GM21528 (cell line): ENCODE data around the gene SPTY2D1.
"Not testable (repeated sequence)": the region's sequence is repeated elsewhere in the genome, so short reads cannot be mapped to it uniquely, and the experiment has no call there.

ENCODE experiments used
- ATAC-seq: cut with Tn5 transposase; IDR thresholded peaks from one replicate; pipeline ENCODE4 v1.9.1; 2021; ENCODE audit warnings: mild to moderate bottlenecking, moderate library complexity; ENCODE audit not compliant: unreplicated experiment, low FRiP score

SPTY2D1 gene

DNA sequence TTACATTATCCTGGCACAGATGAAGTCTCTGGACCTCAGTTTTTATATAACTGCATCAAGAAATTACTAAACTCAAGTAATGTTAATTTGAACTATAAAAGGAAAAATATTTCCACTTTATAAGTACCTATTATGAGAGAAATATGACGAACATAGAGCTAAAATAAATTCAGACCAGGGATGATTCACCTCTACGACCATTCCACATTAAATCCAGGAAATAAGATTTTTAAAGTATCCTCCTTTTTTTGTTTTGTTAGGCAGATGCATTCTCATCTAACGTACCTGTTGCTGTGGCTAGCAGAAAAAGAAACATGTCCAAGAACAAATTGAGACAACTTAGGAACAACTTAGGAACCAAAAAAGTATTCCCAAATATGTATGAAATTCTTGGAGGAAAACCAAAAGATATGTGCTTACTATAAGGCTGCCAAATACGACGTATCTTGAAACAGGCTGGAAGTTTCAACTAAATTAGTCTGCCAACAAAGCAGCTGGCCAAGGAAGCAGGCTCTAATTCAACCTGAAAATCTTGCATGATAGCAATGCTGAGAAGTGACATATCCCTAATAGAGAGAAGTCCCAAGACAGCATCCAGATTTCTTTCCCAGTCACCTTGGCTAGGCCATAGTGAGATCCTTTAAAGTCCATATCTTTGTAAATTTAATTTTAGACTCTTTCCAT is 15.7 kb downstream of the SPTY2D1 start:
- ATAC-seq, result no peak

DNA sequence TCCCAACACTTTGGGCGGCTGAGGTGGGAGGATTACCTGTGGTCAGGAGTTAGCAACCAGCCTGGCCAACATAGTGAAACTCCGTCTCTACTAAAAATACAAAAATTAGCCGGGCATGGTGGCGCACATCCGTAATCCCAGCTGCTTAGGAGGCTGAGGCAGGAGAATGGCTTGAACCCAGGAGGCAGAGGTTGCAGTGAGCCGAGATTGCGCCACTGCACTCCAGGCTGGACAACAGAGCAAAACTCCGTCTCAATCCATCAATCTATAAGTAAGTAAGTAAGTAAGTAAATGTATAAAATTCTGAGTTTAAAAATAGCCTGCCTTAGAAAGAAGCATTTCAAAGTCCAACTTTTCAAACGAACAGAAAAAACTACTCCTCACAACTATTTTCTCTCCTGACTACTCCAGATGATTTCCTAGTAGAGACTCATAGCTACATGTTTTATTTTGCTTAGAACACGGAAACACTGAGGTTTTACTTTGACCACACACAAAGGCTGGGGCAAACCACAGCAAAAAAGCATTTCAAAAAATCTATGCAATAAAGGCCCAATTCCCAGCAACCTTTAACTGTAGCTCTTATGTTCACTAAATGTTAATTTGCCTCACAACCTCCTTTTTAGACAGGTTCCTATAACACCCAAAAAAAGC is 16.3 kb downstream of the SPTY2D1 start:
- no peak for ATAC-seq

GRCh38 chr11:18615628-18616392 is 18.3 kb downstream of the SPTY2D1 start:
- ATAC-seq, result peak; percentile 94

- no peak for ATAC-seq
Observed at GRCh38 chr11:18614667-18615066, 19.5 kb downstream of the SPTY2D1 start.

DNA sequence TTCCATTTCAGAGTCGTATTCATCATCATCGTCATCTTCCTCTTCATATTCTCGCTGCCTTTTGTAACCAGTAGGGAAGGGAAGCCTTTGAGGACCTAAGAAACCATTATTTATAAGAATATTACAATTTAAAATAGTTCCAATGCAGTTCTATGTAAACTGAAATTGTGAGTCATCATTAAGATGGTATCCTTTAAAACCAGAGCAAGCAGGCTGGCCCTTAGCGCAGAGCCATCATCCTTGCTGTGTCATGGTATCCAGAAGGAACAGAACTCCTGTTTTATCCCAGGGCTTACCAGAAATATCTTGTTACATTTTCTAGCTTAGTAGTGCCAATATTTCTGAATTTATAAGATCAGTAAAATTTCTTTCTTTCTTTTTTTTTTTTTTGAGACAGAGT is 21.7 kb downstream of the SPTY2D1 start:
- ATAC-seq, result no peak

- ATAC-seq, result no peak
Observed at GRCh38 chr11:18611196-18611595, 22.9 kb downstream of the SPTY2D1 start.

GRCh38 chr11:18608376-18608775 is 25.8 kb downstream of the SPTY2D1 start:
- no peak for ATAC-seq

DNA sequence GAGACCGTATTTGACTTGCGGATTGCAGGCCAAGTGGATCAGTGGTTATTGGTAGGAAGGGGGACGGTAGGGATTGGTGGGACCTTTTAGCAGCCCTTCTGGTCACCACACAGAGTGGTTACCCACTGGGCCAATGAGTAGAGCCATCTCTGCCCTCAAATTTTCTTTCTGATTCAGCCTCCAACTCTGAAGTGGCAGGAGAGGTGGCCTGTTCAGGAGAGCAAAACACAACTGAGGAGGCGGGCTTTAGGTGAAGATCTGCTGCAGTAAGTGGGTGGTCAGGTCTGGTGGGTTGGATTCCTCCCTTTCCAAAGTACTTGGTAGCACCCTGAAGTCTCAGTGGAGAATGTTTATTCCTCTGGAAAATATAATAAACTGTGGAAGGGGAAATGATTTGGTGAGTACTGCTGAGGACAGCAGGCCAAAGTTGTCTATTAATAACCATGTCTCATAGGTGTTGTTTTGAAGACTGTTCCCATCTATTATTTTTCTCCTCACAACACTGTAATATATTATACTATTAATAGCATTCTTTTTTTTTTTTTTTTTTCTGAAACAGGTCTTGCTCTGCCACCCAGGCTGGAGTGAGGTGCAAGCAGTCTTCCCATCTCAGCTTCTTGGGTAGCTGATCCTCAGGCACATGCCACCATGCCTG is 33.1 kb downstream of the SPTY2D1 start:
- no peak for ATAC-seq

DNA sequence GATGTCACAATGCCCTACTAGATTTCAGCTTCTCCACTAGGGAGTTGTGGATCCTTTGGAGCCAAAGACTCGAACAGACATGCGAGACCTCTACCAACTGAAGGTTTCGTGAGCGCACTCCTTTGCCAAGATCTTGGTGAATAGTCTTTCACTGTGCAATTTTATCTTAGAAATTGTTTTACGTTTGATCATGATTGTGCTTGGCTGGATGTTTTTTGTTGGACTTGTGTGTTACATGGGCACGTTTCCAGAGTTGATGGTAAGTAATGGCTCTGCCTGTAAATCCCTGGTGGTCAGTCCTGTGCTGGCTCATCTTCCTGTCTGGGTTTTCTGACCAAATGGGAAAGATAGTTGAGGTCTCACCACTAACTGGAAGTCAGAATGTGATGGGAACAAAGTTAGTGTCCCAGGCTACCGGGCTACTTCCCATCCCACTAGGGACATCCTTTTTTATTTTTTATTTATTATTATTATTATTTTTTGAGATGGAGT is 34.4 kb downstream of the SPTY2D1 start, which contains the start of gene MISFA:
Gene MISFA (plus strand): TSS at position 51 of the 492 bp plus-strand sequence. CDS start 140 bp downstream, at position 191.
- no peak for ATAC-seq

DNA sequence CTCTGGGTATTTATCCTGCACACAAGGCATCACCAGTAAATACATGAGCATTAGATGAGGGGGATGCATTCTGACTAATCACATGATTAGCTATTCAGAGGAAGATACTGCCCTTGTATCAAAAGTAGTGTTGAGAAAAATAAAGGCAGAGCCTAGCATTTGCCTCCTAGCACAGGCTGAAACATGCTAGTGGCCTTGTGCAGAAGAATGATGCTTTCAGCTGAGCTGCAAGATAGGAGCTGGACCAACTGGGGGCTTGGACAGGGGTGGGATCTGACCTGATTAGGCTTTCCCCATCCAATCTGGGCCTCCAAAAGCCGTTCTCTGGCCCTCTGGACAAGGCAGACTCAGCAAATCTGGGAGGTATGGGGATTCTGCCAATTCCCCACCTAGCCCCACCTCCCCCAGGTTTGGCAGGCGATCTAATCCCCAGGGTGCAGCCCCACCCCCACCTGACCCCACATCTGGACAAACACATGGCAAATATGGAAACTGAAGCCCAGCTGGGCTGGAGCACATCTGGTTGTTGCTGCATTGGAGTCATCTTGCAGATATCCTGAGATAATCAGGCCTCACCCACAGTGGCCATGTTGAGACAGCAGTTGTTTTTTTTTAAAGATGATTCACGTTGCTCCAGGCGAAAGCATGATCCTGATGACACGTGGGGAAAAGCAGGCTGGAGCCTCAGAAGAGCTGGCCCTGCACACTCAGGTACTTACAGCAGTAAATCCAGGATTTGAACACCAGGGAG is 39.0 kb downstream of the SPTY2D1 start:
- no peak for ATAC-seq

- ATAC-seq, result not testable (repeated sequence)
Observed at GRCh38 chr11:18594088-18594487, 40.1 kb downstream of the SPTY2D1 start.

- ATAC-seq, result no peak
Observed at GRCh38 chr11:18590571-18590970, 43.6 kb downstream of the SPTY2D1 start.

- ATAC-seq, result peak; percentile 80
Observed at GRCh38 chr11:18588297-18589252, 45.6 kb downstream of the SPTY2D1 start, which contains the start of gene UEVLD. UEVLD (minus strand) TSS chr11:18588734; CDS start chr11:18588654, 80 bp downstream.

GRCh38 chr11:18581825-18582224 is 52.3 kb downstream of the SPTY2D1 start:
- no peak for ATAC-seq

DNA sequence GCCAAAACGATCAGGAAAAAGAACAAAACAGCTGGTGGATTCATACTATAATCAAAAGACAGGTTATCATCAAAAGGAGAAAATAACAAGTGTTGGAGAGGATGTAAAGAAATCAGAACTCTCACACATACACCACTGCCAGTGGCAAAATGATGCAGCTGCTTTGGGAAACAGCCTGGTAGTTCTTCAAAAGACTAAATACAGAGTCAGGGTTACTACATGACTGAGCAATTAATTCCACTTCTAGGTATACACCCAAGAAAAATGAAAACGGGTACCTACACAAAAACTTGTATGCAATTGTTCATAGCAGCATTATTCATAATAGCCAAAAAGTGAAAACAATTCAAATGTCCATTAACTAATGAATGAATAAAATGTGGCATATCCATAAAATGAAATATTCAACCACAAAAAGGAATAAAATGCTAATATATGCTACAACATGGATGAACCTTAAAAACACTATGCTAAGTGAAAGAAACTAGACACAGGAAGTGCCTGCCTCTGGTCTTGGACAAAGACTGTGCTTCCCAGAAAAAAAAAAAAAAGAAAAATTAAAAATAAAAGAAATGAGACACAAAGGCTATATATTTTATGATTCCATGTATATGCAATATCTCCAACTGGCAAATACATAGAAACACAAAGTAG is 53.9 kb downstream of the SPTY2D1 start:
- ATAC-seq, result no peak

DNA sequence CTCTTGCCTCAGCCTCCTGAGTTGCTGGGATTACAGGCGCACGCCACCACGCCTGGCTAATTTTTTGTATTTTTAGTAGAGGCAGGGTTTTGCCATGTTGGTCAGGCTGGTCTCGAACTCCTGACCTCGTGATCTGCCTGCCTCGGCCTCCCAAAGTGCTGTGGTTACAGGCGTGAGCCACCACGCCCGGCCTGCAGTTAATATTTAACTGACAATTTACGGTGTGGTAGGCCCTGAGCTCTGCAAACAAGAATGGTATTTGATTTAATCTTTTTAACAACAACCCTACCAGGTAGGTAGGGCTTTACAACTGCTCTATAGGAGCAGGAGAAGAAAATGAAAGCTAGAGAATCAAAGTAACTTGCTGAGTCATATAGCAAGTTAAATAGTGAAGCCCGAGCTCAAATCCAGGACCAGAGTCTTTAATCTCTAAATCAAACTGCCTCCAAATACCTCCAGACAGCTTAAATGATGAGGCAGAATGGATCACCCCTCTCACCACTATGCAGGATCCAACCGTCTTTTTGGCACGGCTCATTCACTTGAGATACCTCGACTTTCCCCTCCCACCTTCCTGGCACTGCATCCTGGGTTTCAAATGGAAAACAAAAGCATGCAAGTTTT is 55.1 kb downstream of the SPTY2D1 start:
- ATAC-seq, result peak; percentile 68

GRCh38 chr11:18575361-18575760 is 58.8 kb downstream of the SPTY2D1 start:
- no peak for ATAC-seq

DNA sequence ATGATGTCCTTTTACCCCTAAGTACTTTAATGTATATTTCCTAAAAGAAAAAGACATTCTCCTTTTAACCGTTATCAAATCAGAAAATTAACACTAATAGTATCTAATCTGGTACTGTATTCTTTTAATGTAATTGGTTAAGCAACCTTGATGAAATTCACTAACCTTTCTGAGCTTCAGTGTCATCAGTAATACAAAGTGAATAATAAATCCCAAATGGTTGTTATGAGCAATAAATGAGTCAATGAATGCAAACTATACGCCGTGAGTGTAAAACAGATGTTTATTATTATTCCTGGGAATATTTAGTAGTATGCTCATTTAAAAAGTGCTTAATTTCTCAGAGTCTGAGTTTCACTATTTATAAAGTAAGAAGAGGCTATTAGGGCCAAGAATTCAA is 67.1 kb downstream of the SPTY2D1 start:
- no peak for ATAC-seq
